ACC112 (cell line): Measurements from ENCODE around the gene ITGB4.
"Not testable (repeated sequence)": the region's sequence is repeated elsewhere in the genome, so short reads cannot be mapped to it uniquely, and the experiment has no call there.

Experiments
- H2AFZ ChIP-seq: fragments of 200-600 bp; sonication (generic); one replicate; pipeline ENCODE4 v1.6.0; 2017; ENCODE audit warnings: antibody characterized with exemption, low read length; ENCODE audit not compliant: unreplicated experiment
- H3K27ac ChIP-seq: fragments of 200-600 bp; sonication (generic); 2 replicates; pipeline ENCODE4 v1.5.1; 2014; ENCODE audit warnings: low read depth, mild to moderate bottlenecking, antibody characterized with exemption, low read length, moderate library complexity
- H3K27me3 ChIP-seq: fragments of 200-600 bp; sonication (generic); 2 replicates; pipeline ENCODE4 v1.6.1; 2014; ENCODE audit warnings: mild to moderate bottlenecking, antibody characterized with exemption, low read length, moderate library complexity, mixed read lengths; ENCODE audit not compliant: insufficient read depth
- H3K36me3 ChIP-seq: fragments of 200-600 bp; sonication (generic); 2 replicates; pipeline ENCODE4 v1.6.1; 2016; ENCODE audit warnings: mild to moderate bottlenecking, antibody characterized with exemption, low read length, moderate library complexity, mixed read lengths; ENCODE audit not compliant: insufficient read depth
- H3K4me1 ChIP-seq: fragments of 200-600 bp; sonication (generic); one replicate; pipeline ENCODE4 v1.6.1; 2016; ENCODE audit warnings: low read length, mixed read lengths; ENCODE audit not compliant: insufficient read depth, unreplicated experiment, control insufficient read depth
- H3K4me3 ChIP-seq: fragments of 200-600 bp; sonication (generic); 2 replicates; pipeline ENCODE4 v1.5.1; 2014; ENCODE audit warnings: mild to moderate bottlenecking, low read depth, low read length
- H3K79me2 ChIP-seq: fragments of 200-600 bp; sonication (generic); one replicate; pipeline ENCODE4 v1.6.0; 2016; ENCODE audit warnings: low read length; ENCODE audit not compliant: control insufficient read depth, unreplicated experiment, insufficient read depth

ITGB4 gene

GRCh38 chr17:75754378-75755204 lies 33.3 kb downstream of the ITGB4 start:
- H2AFZ ChIP-seq, result peak overlapping the region; percentile 71
- H3K4me3 ChIP-seq, result peak overlapping the region; percentile 73; the same call in 1 of the 2 replicates
- H3K79me2 ChIP-seq, result no peaks in the 10 kb centered on the region
- no peaks in the 10 kb centered on the region for H3K27me3 ChIP-seq
- H3K36me3 ChIP-seq, result no peaks in the 10 kb centered on the region
- peaks cover 13% of the 10 kb centered on the region for H3K4me1 ChIP-seq
- no peak overlapping the region for H3K27ac ChIP-seq

DNA sequence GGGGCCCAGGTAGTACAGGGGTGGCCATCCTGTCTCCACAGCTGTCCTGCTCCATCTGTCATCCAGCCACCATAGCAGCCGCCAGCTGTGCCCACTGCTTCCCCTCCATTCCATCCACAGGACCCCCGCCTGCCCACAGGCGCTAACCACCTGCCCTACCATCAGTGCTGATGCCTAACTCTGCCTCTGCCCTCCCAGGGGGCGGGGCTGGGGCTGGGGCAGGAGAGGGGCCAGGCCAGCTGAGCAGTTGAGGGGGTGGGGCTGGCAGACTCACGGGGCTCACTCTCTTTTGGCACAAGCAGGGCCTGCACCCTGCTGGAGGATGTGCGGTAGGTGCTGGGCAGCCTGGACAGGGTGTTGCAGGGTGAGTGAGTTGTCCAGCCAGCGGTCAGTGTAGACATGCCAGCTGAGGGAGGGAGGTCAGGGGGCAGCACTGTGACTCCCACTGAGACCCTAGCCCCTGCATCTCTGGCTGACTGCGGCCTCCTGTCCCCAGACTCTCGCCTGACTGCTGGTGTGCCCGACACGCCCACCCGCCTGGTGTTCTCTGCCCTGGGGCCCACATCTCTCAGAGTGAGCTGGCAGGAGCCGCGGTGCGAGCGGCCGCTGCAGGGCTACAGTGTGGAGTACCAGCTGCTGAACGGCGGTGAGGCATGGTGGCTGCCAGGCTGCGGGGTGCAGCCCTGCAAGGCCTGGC lies 34.1 kb downstream of the ITGB4 start:
- H3K27ac ChIP-seq, result no peak overlapping the region
- H3K79me2 ChIP-seq, result no peaks in the 10 kb centered on the region
- no peaks in the 10 kb centered on the region for H3K27me3 ChIP-seq
- H3K4me1 ChIP-seq, result peaks cover 11% of the 10 kb centered on the region
- H2AFZ ChIP-seq, result no peak overlapping the region
- no peak overlapping the region for H3K4me3 ChIP-seq
- no peaks in the 10 kb centered on the region for H3K36me3 ChIP-seq

DNA sequence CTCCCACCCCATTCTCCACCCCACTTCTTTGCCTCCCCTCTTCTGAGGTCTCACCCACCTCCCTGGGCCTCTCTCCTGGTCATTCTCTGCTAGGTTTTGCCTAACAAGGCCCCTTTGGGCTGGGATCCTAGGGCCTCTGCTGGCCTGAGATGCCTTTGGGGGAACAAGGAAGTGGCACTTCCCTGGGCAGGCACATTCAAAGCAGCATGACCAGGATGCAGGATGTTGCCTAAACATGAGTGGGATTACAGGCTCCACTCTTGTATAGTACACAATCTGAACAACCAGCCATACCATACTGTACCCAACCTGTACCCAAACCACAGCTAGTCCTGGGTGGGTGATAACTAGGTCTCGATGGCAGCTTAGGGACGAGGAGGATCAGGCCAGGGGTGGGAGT lies 34.7 kb downstream of the ITGB4 start:
- Histone ChIP-seq H3K79me2 (no peaks in the 10 kb centered on the region), H3K4me3 (no peak overlapping the region), H3K36me3 (no peaks in the 10 kb centered on the region), H2AFZ (no peak overlapping the region), H3K27ac (no peak overlapping the region), H3K27me3 (no peaks in the 10 kb centered on the region), H3K4me1 (peaks cover 11% of the 10 kb centered on the region)

GRCh38 chr17:75756451-75757085 lies 35.3 kb downstream of the ITGB4 start:
- Histone ChIP-seq H3K27ac (no peak overlapping the region), H3K79me2 (no peaks in the 10 kb centered on the region), H3K36me3 (no peaks in the 10 kb centered on the region), H3K4me1 (peaks cover 11% of the 10 kb centered on the region), H2AFZ (no peak overlapping the region), H3K27me3 (no peaks in the 10 kb centered on the region), H3K4me3 (no peak overlapping the region)

DNA sequence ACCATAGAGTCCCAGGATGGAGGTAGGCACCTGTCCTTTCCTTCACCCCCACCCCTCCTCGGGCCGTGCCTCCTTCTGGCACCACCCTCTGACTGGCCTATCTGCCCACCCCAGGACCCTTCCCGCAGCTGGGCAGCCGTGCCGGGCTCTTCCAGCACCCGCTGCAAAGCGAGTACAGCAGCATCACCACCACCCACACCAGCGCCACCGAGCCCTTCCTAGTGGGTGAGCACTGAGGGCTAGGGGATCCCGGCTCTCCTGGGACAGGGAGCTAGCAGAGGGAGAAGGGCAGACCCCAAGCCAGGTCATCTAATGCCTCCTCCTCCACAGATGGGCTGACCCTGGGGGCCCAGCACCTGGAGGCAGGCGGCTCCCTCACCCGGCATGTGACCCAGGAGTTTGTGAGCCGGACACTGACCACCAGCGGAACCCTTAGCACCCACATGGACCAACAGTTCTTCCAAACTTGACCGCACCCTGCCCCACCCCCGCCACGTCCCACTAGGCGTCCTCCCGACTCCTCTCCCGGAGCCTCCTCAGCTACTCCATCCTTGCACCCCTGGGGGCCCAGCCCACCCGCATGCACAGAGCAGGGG lies 35.9 kb downstream of the ITGB4 start:
- no peaks in the 10 kb centered on the region for H3K27me3 ChIP-seq
- no peak overlapping the region for H3K4me3 ChIP-seq
- H3K79me2 ChIP-seq, result no peaks in the 10 kb centered on the region
- H2AFZ ChIP-seq, result no peak overlapping the region
- H3K4me1 ChIP-seq, result peaks cover 11% of the 10 kb centered on the region
- H3K36me3 ChIP-seq, result peaks cover 3% of the 10 kb centered on the region; the same call in 1 of the 2 replicates
- H3K27ac ChIP-seq, result no peak overlapping the region

DNA sequence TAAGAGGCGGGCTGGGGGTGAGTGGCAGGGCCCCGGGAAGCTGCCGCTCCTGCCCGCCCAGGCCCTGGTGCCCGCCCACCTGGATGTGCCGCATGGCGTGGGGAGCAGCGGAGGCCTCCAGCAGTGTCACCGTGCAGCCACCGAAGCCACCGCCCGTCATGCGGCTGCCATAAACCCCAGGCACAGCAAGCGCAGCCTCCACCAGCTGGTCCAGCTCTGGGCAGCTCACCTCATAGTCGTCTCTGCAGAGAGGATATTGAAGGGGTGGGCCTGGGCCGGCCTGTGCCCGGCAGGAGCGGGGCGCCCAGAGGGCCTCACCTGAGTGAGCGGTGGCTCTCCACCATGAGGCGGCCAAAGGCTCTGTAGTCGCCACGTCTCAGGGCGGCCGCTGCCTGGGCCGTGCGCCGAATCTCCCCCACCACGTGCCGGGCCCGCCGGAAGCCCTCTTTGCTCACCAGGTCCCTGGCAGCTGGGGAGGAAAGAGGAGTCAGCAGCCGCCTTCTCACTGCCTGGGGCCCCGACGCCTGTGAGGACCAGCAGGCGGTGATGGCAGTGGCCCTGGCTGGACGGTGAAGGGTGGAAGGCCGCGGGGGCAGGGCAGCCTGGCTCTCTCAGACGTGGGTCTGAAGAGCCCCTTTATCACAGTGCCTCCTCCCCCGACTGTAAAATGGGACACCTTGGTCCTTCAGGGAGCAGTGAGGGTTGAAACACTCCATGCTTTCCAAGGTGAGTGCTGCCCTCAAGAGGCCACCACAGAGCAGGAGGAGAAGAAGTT lies 37.1 kb downstream of the ITGB4 start:
- Histone ChIP-seq H3K27ac (no peak overlapping the region), H3K36me3 (peaks cover 3% of the 10 kb centered on the region; the same call in 1 of the 2 replicates), H3K27me3 (no peaks in the 10 kb centered on the region), H3K79me2 (peaks cover 5% of the 10 kb centered on the region), H3K4me1 (peaks cover 11% of the 10 kb centered on the region), H3K4me3 (no peak overlapping the region), H2AFZ (no peak overlapping the region)

DNA sequence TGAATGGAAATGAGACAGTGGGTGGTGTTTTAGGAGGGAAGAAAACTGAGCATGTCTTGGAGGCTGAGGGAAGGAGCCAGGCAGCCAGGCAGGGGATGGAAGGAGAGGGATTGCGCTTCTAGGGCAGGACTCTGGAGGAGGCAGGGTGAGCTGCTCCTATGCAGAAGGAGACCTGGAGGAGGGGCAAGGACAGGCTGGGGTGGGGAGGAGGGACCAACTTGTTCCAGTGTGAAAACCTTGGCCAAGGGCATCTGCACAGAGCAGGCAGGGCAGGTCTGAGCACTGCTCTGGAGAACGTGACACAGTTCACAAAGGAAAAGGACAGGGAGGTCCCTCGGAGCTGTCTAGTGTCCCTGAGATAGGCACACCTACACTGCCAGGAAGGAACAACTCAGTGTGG lies 38.2 kb downstream of the ITGB4 start:
- H3K4me1 ChIP-seq, result peaks cover 13% of the 10 kb centered on the region
- no peak overlapping the region for H3K27ac ChIP-seq
- peaks cover 5% of the 10 kb centered on the region for H3K79me2 ChIP-seq
- no peak overlapping the region for H3K4me3 ChIP-seq
- no peaks in the 10 kb centered on the region for H3K27me3 ChIP-seq
- peaks cover 3% of the 10 kb centered on the region; the same call in 1 of the 2 replicates for H3K36me3 ChIP-seq
- H2AFZ ChIP-seq, result no peak overlapping the region

DNA sequence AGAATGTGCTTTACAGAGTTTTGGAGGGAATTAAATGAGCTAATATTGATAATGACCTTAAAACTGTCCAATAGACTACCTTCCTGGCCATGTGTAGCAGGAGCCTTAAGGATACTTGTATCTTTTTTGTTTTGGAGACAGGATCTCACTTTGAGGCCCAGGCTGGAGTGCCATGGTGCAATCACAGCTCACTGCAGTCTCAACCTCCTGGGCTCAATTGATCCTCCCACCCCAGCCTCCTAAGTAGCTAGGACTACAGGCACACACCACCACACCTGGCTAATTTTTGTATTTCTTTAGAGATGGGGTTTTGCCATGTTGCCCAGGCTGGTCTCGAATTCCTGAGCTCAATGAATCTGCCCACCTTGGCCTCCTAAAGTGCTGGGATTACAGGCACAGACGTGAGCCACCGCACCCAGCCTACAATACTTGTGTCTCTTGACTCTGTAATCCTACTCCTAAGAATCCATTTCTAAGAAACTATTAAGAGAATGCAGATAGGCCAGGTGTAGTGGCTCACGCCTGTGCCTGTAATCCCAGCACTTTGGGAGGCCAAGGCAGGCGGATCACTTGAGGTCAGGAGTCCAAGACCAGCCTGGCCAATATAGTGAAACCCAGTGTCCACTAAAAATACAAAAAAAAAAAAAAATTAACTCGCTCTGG lies 38.9 kb downstream of the ITGB4 start:
- not testable (repeated sequence) for H2AFZ ChIP-seq, H3K27me3 ChIP-seq, H3K4me3 ChIP-seq, H3K4me1 ChIP-seq, H3K79me2 ChIP-seq, H3K36me3 ChIP-seq, H3K27ac ChIP-seq

GRCh38 chr17:75762513-75763268 lies 41.4 kb downstream of the ITGB4 start:
- peaks cover 3% of the 10 kb centered on the region; the same call in 1 of the 2 replicates for H3K36me3 ChIP-seq
- peaks cover 5% of the 10 kb centered on the region for H3K79me2 ChIP-seq
- peaks cover 8% of the 10 kb centered on the region for H3K4me1 ChIP-seq
- H3K27me3 ChIP-seq, result no peaks in the 10 kb centered on the region
- H3K4me3 ChIP-seq, result no peak overlapping the region
- no peak overlapping the region for H3K27ac ChIP-seq
- H2AFZ ChIP-seq, result no peak overlapping the region
